ENCODE data around the gene POLD1. TPM values are rescaled to one million over a fixed set of nuclear protein-coding genes. Genes with fewer than 3 reads are reported as not detected.

POLD1 gene
- polyA plus RNA-seq, 3 donors: 9.3 to 22.4 (median 15.6) TPM

- WGBS (ENCODE audit: insufficient coverage): 100% methylated on average over 3 of the region's 10 CpGs
These were observed 15.2 kb downstream of the POLD1 start for GRCh38 chr19:50399368-50399745.

GRCh38 chr19:50401605-50402450 is 17.7 kb downstream of the POLD1 start:
- Histone ChIP-seq H3K4me1 (ENCODE audit: control insufficient read depth in 1 of 2, insufficient read depth in 2 of 2, low read length in 2 of 2) (no peaks in the 10 kb centered on the region), H3K79me2 (ENCODE audit: insufficient read depth, low read length) (peaks cover 6% of the 10 kb centered on the region), H3K27me3 (ENCODE audit: control insufficient read depth in 2 of 2, insufficient read depth in 2 of 2, low read length in 2 of 2) (no peaks in the 10 kb centered on the region), H3K9me3 (replicated peaks in 1 of 2; ENCODE audit: control insufficient read depth in 1 of 2, insufficient read depth in 1 of 2, low read length in 2 of 2) (no peaks in the 10 kb centered on the region), H3K4me3 (replicated peaks in 1 of 3; ENCODE audit: low read depth in 2 of 3, low read length in 3 of 3) (no peak overlapping the region), H4K20me1 (ENCODE audit: insufficient read depth, low read length) (no peaks in the 10 kb centered on the region), H3K9ac (ENCODE audit: insufficient read depth, low read length, poor library complexity, severe bottlenecking) (no peak overlapping the region), H3K27ac (ENCODE audit: low read depth in 1 of 2, low read length in 2 of 2) (no peak overlapping the region), H3K4me2 (replicated peaks; ENCODE audit: extremely low read depth, low read length, poor library complexity, severe bottlenecking) (no peak overlapping the region), H3K36me3 (replicated peaks in 1 of 2; ENCODE audit: control insufficient read depth in 1 of 2, insufficient read depth in 2 of 2, low read length in 2 of 2) (peaks cover 32 to 46% of the 10 kb centered on the region in 2 donors), H2AFZ (ENCODE audit: insufficient read depth, low read depth, low read length, poor library complexity, severe bottlenecking) (no peak overlapping the region)
- WGBS (ENCODE audit: insufficient coverage): 94% methylated on average over 40 of the region's 48 CpGs
- Mint-ChIP-seq H3K9me3 (peaks cover 0 to 2% (median 0%) of the 10 kb centered on the region in 7 donors), H3K4me3 (no peak overlapping the region), H3K27me3 (ENCODE audit: low read depth in 3 of 3) (peaks cover 0 to 5% (median 1%) of the 10 kb centered on the region in 3 donors), H3K4me1 (no peaks in the 10 kb centered on the region), H3K36me3 (peaks cover 35 to 63% of the 10 kb centered on the region in 2 donors), H3K27ac (peak overlapping the region in 1 of 7 donors; percentile 20)
- DNase-seq: peak in 1 of 3 donors; percentile 4
- intact Hi-C loops (cut with micrococcal nuclease): no loop called here
- no peak for TF ChIP-seq CTCF (IDR thresholded peaks at IDR 0.05)

More at GRCh38 chr19:50399368-50399745, 15.2 kb downstream of the POLD1 start:
- no peaks in the 10 kb centered on the region for H3K4me1 ChIP-seq (ENCODE audit: control insufficient read depth in 1 of 2, insufficient read depth in 2 of 2, low read length in 2 of 2)
- no peak overlapping the region for H3K9ac ChIP-seq (ENCODE audit: insufficient read depth, low read length, poor library complexity, severe bottlenecking)
- H4K20me1 ChIP-seq (ENCODE audit: insufficient read depth, low read length): no peaks in the 10 kb centered on the region
- peaks cover 11% of the 10 kb centered on the region for H3K79me2 ChIP-seq (ENCODE audit: insufficient read depth, low read length)
- Mint-ChIP-seq H3K4me1 (no peaks in the 10 kb centered on the region), H3K4me3 (no peak overlapping the region), H3K36me3 (peaks cover 24 to 39% of the 10 kb centered on the region in 2 donors), H3K9me3 (peaks cover 0 to 2% (median 0%) of the 10 kb centered on the region in 7 donors), H3K27me3 (ENCODE audit: low read depth in 3 of 3) (peaks cover 0 to 6% (median 1%) of the 10 kb centered on the region in 3 donors), H3K27ac (peak overlapping the region in 2 of 7 donors; percentile 16 to 69)
- intact Hi-C loops (cut with micrococcal nuclease): no loop called here
- no peak overlapping the region for H2AFZ ChIP-seq (ENCODE audit: insufficient read depth, low read depth, low read length, poor library complexity, severe bottlenecking)
- peaks cover 23 to 34% of the 10 kb centered on the region in 2 donors for H3K36me3 ChIP-seq (replicated peaks in 1 of 2; ENCODE audit: control insufficient read depth in 1 of 2, insufficient read depth in 2 of 2, low read length in 2 of 2)
- H3K4me3 ChIP-seq (replicated peaks in 1 of 3; ENCODE audit: low read depth in 2 of 3, low read length in 3 of 3): no peak overlapping the region
- H3K27me3 ChIP-seq (ENCODE audit: control insufficient read depth in 2 of 2, insufficient read depth in 2 of 2, low read length in 2 of 2): no peaks in the 10 kb centered on the region
- no peaks in the 10 kb centered on the region for H3K9me3 ChIP-seq (replicated peaks in 1 of 2; ENCODE audit: control insufficient read depth in 1 of 2, insufficient read depth in 1 of 2, low read length in 2 of 2)
- TF ChIP-seq CTCF (IDR thresholded peaks at IDR 0.05): no peak
- DNase-seq: no peak
- no peak overlapping the region for H3K4me2 ChIP-seq (replicated peaks; ENCODE audit: extremely low read depth, low read length, poor library complexity, severe bottlenecking)
- H3K27ac ChIP-seq (ENCODE audit: low read depth in 1 of 2, low read length in 2 of 2): no peak overlapping the region

Data from CD14-positive monocyte (primary cell).